Endodermal cell (in vitro differentiated cells): ENCODE measurements around the gene TEX14. TPM values are rescaled to one million over a fixed set of nuclear protein-coding genes. Genes with fewer than 3 reads are reported as not detected.
"Not testable (repeated sequence)": the region's sequence is repeated elsewhere in the genome, so short reads cannot be mapped to it uniquely, and the experiment has no call there.

Experiments used
- DNase-seq: peaks from one replicate; pipeline ENCODE4 v3.0.0-alpha.2; 2017
- H3K27ac ChIP-seq: 2 replicates; pipeline ENCODE4 v1.5.1; 2013; ENCODE audit warnings: mild to moderate bottlenecking, low read depth, low read length, moderate library complexity
- H3K27me3 ChIP-seq: 2 replicates; pipeline ENCODE4 v1.6.1; 2013; ENCODE audit warnings: mild to moderate bottlenecking, low read length, moderate library complexity; ENCODE audit not compliant: insufficient read depth, control insufficient read depth, poor library complexity, severe bottlenecking
- H3K36me3 ChIP-seq: 2 replicates; pipeline ENCODE4 v1.7.0; 2013; ENCODE audit warnings: mild to moderate bottlenecking, low read length, moderate library complexity; ENCODE audit not compliant: control insufficient read depth, insufficient read depth
- H3K4me1 ChIP-seq: one replicate; pipeline ENCODE4 v1.7.0; 2013; ENCODE audit warnings: low read length; ENCODE audit not compliant: control insufficient read depth, insufficient read depth
- H3K4me3 ChIP-seq: 2 replicates; pipeline ENCODE4 v1.5.1; 2013; ENCODE audit warnings: mild to moderate bottlenecking, low read length, moderate library complexity
- H3K9ac ChIP-seq: 2 replicates; pipeline ENCODE4 v1.6.1; 2013; ENCODE audit warnings: mild to moderate bottlenecking, low read length, moderate library complexity; ENCODE audit not compliant: poor library complexity, severe bottlenecking; ENCODE audit errors: extremely low read depth
- H3K9me3 ChIP-seq: 2 replicates; pipeline ENCODE4 v1.6.1; 2013; ENCODE audit warnings: mild to moderate bottlenecking, low read length, moderate library complexity; ENCODE audit not compliant: control insufficient read depth
- H3K27ac Mint-ChIP-seq: 2 replicates; pipeline ENCODE4 v1.8.0; 2020; ENCODE audit warnings: mixed read lengths
- H3K27me3 Mint-ChIP-seq: 2 replicates; pipeline ENCODE4 v1.8.0; 2021; ENCODE audit warnings: mild to moderate bottlenecking, mixed read lengths; ENCODE audit not compliant: insufficient read depth
- H3K36me3 Mint-ChIP-seq: 2 replicates; pipeline ENCODE4 v1.8.0; 2020; ENCODE audit warnings: low read depth, mixed read lengths
- H3K4me1 Mint-ChIP-seq: 2 replicates; pipeline ENCODE4 v1.8.0; 2020; ENCODE audit warnings: mixed read lengths
- H3K4me3 Mint-ChIP-seq: 2 replicates; pipeline ENCODE4 v1.8.0; 2020; ENCODE audit warnings: mild to moderate bottlenecking, moderate library complexity, mixed read lengths
- H3K9me3 Mint-ChIP-seq: 2 replicates; pipeline ENCODE4 v1.8.0; 2020; ENCODE audit warnings: mild to moderate bottlenecking, mixed read lengths
- CTCF ChIP-seq: fragments of 200-600 bp; sonication (generic); conservative IDR thresholded peaks from 2 replicates; pipeline ENCODE4 v1.5.0; 2021; ENCODE audit warnings: antibody characterized with exemption, mild to moderate bottlenecking
- WGBS, 2 experiments: methylation state at CpG; one replicate each; pipeline versions ENCODE4 v1.1.5 to v1.1.7; 2013; ENCODE audit warnings: missing lambda C conversion rate in 2 of 2, mixed read lengths in 1 of 2; ENCODE audit not compliant: insufficient coverage in 1 of 2, insufficient read length in 1 of 2; 5-methylcytosine and 5-hydroxymethylcytosine counted together
- total RNA-seq, 2 donors: library from RNA; stranded (reverse); fragmentation: NEBNext Ultra II Directional in 1 of 2; extraction: Animal tissue kit (Norgen Biotek cat#: 25700) in 1 of 2; gene quantifications; 2 replicates in 1 of 2; 3 replicates in 1 of 2; pipeline ENCODE4 v1.2.1, GENCODE V29; 2021

Gene TEX14
- total RNA-seq, 2 donors from 2014 or later = 0.09 to 0.18 TPM

- Mint-ChIP-seq H3K4me3 (peak overlapping the region; percentile 68), H3K27me3 (no peaks in the 10 kb centered on the region), H3K36me3 (peaks cover 8% of the 10 kb centered on the region), H3K27ac (no peak overlapping the region), H3K9me3 (peaks cover 4% of the 10 kb centered on the region), H3K4me1 (peaks cover 12% of the 10 kb centered on the region)
- H3K4me3 ChIP-seq = peak overlapping the region; percentile 87
- H3K36me3 ChIP-seq = peaks cover 7% of the 10 kb centered on the region
- WGBS, 2 experiments = 92 to 100% methylated on average over 1 to 2 of the region's 2 CpGs
- no peak for DNase-seq
- H3K27me3 ChIP-seq = no peaks in the 10 kb centered on the region
- H3K27ac ChIP-seq = no peak overlapping the region
- no peaks in the 10 kb centered on the region for H3K9me3 ChIP-seq
- no peak for TF ChIP-seq CTCF
- H3K9ac ChIP-seq = no peak overlapping the region
- H3K4me1 ChIP-seq = no peaks in the 10 kb centered on the region
Observed at GRCh38 chr17:58693751-58694150, 1.9 kb upstream of the TEX14 start.

GRCh38 chr17:58693208-58693607 is 1.4 kb upstream of the TEX14 start:
- Mint-ChIP-seq H3K9me3 (peaks cover 4% of the 10 kb centered on the region), H3K27me3 (no peaks in the 10 kb centered on the region), H3K4me1 (peaks cover 12% of the 10 kb centered on the region), H3K27ac (peak overlapping the region; percentile 69), H3K4me3 (peak overlapping the region; percentile 68), H3K36me3 (peaks cover 8% of the 10 kb centered on the region)
- no peak overlapping the region for H3K27ac ChIP-seq
- H3K4me3 ChIP-seq = peak overlapping the region; percentile 87
- TF ChIP-seq CTCF = no peak
- no peaks in the 10 kb centered on the region for H3K27me3 ChIP-seq
- peak overlapping the region; percentile 71 for H3K9ac ChIP-seq
- no peak for DNase-seq
- no peaks in the 10 kb centered on the region for H3K9me3 ChIP-seq
- H3K36me3 ChIP-seq = peaks cover 7% of the 10 kb centered on the region
- 92 to 95% methylated on average over 8 of the region's 8 CpGs for WGBS, 2 experiments
- H3K4me1 ChIP-seq = no peaks in the 10 kb centered on the region

GRCh38 chr17:58692239-58693055 is 602 bp upstream of the TEX14 start, which contains the start of gene RAD51C:
Gene RAD51C (plus strand): TSS chr17:58692602. CDS start chr17:58692644, 42 bp downstream.
- peak within 1 kb of the TSS; percentile 71 for H3K9ac ChIP-seq
- no peak for TF ChIP-seq CTCF

GRCh38 chr17:58690033-58690432 is 1.8 kb downstream of the TEX14 start:
- H3K4me1 ChIP-seq, H3K27me3 ChIP-seq, H3K36me3 ChIP-seq, H3K9ac ChIP-seq, H3K9me3 Mint-ChIP-seq, H3K4me3 ChIP-seq, H3K9me3 ChIP-seq, H3K27ac Mint-ChIP-seq, DNase-seq, H3K27me3 Mint-ChIP-seq, H3K36me3 Mint-ChIP-seq, H3K27ac ChIP-seq, H3K4me3 Mint-ChIP-seq: not testable (repeated sequence)
- H3K4me1 Mint-ChIP-seq = peaks cover 12% of the 10 kb centered on the region
- WGBS, 2 experiments = 93 to 95% methylated on average over 5 of the region's 7 CpGs

More at GRCh38 chr17:58692239-58693055, 602 bp upstream of the TEX14 start, which contains the start of gene RAD51C:
- peak; percentile 90 for DNase-seq
- H3K9me3 Mint-ChIP-seq = peaks cover 4% of the 10 kb centered on the region
- H3K27ac Mint-ChIP-seq = peak within 1 kb of the TSS; percentile 69
- peaks cover 8% of the 10 kb centered on the region for H3K36me3 Mint-ChIP-seq
- H3K9me3 ChIP-seq = no peaks in the 10 kb centered on the region
- H3K27me3 Mint-ChIP-seq = no peaks in the 10 kb centered on the region
- no peaks in the 10 kb centered on the region for H3K4me1 ChIP-seq
- peaks cover 7% of the 10 kb centered on the region for H3K36me3 ChIP-seq
- H3K27me3 ChIP-seq = no peaks in the 10 kb centered on the region
- 26 to 27% methylated on average over 44 to 50 of the region's 50 CpGs for WGBS, 2 experiments
- H3K4me3 Mint-ChIP-seq = peak within 1 kb of the TSS; percentile 68
- H3K27ac ChIP-seq = peak within 1 kb of the TSS; percentile 21
- H3K4me1 Mint-ChIP-seq = peaks cover 12% of the 10 kb centered on the region
- peak within 1 kb of the TSS; percentile 87 for H3K4me3 ChIP-seq
